Tibial nerve (tissue), 4 donors: ENCODE results near the gene INPP4B. TPM values are rescaled to one million over a fixed set of nuclear protein-coding genes. Genes with fewer than 3 reads are reported as not detected.
"Not testable (repeated sequence)": the region's sequence is repeated elsewhere in the genome, so short reads cannot be mapped to it uniquely, and the experiment has no call there.

Experiments
- DNase-seq, 2 donors: peaks; one replicate each; pipeline ENCODE4 v3.0.0-alpha.2; 2019; ENCODE audit warnings: low spot score in 2 of 2
- H3K27ac ChIP-seq, 4 donors: fragments of 200-600 bp; sonication (generic) in 3 of 4; one replicate each; pipeline ENCODE4 v1.5.1; 2017 to 2019; ENCODE audit warnings: mild to moderate bottlenecking in 1 of 4
- H3K27me3 ChIP-seq, 2 donors: fragments of 200-600 bp; sonication (generic) in 1 of 2; one replicate each; pipeline versions ENCODE4 v1.5.1 to v1.6.0; 2017 to 2019
- H3K36me3 ChIP-seq, 3 donors: fragments of 200-600 bp; sonication (generic); one replicate each; pipeline ENCODE4 v1.5.1; 2018 to 2019
- H3K4me1 ChIP-seq, 4 donors: fragments of 200-600 bp; sonication (generic) in 3 of 4; one replicate each; pipeline ENCODE4 v1.5.1; 2017 to 2019
- H3K4me3 ChIP-seq, 4 donors: fragments of 200-600 bp; sonication (generic) in 3 of 4; one replicate each; pipeline ENCODE4 v1.5.1; 2017 to 2019; ENCODE audit warnings: mild to moderate bottlenecking in 1 of 4, moderate library complexity in 1 of 4
- H3K9me3 ChIP-seq, 4 donors: fragments of 200-600 bp; sonication (generic) in 3 of 4; one replicate each; pipeline ENCODE4 v1.5.1; 2017 to 2019
- EP300 ChIP-seq, 2 donors: sonication (generic); formaldehyde crosslinking; IDR thresholded peaks; one replicate each; pipeline ENCODE4 v1.6.1; 2017; ENCODE audit warnings: antibody characterized with exemption in 2 of 2, mild to moderate bottlenecking in 1 of 2
- POLR2A ChIP-seq, 2 donors: fragments of 450-650 bp; IDR thresholded peaks; one replicate each; pipeline ENCODE4 v1.6.1; 2017; ENCODE audit warnings: antibody characterized with exemption in 2 of 2, mild to moderate bottlenecking in 2 of 2, moderate library complexity in 2 of 2
- WGBS, 2 donors: methylation state at CpG; one replicate each; pipeline ENCODE4 v1.1.5; 2018; 5-methylcytosine and 5-hydroxymethylcytosine counted together
- total RNA-seq, 4 donors: library from RNA; depleted of rRNA; stranded (reverse); fragments of >200 nt; gene quantifications; one replicate each; pipeline ENCODE4 v1.1.0, GENCODE V29; 2016
- TF ChIP-seq, protein P1 (sequence below), 5 experiments: fragments of 200-600 bp in 3 of 5; fragments of 450-650 bp in 2 of 5; sonication (generic) in 3 of 5; IDR thresholded peaks; one replicate each; pipeline ENCODE4 v1.5.1; 2016 to 2019; ENCODE audit warnings: antibody characterized with exemption in 5 of 5, mild to moderate bottlenecking in 3 of 5, moderate library complexity in 2 of 5

INPP4B gene
- total RNA-seq, 4 donors from 2014 or later: 16.3 to 32.4 (median 24.8) TPM

- Histone ChIP-seq H3K4me3 (no peak overlapping the region), H3K4me1 (no peaks in the 10 kb centered on the region), H3K9me3 (peaks cover 0 to 89% (median 31%) of the 10 kb centered on the region in 4 donors), H3K36me3 (peaks cover 0 to 6% (median 0%) of the 10 kb centered on the region in 3 donors), H3K27me3 (no peaks in the 10 kb centered on the region), H3K27ac (no peak overlapping the region)
- no peak for TF ChIP-seq POLR2A (IDR thresholded peaks at IDR 0.05)
- TF ChIP-seq, protein P1, sequence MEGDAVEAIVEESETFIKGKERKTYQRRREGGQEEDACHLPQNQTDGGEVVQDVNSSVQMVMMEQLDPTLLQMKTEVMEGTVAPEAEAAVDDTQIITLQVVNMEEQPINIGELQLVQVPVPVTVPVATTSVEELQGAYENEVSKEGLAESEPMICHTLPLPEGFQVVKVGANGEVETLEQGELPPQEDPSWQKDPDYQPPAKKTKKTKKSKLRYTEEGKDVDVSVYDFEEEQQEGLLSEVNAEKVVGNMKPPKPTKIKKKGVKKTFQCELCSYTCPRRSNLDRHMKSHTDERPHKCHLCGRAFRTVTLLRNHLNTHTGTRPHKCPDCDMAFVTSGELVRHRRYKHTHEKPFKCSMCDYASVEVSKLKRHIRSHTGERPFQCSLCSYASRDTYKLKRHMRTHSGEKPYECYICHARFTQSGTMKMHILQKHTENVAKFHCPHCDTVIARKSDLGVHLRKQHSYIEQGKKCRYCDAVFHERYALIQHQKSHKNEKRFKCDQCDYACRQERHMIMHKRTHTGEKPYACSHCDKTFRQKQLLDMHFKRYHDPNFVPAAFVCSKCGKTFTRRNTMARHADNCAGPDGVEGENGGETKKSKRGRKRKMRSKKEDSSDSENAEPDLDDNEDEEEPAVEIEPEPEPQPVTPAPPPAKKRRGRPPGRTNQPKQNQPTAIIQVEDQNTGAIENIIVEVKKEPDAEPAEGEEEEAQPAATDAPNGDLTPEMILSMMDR (IDR thresholded peaks at IDR 0.05): no peak
- TF ChIP-seq EP300 (IDR thresholded peaks at IDR 0.05): no peak
- DNase-seq: no peak
- 94 to 96% methylated on average over 5 of the region's 5 CpGs for WGBS, 2 donors
These were observed 189.9 kb downstream of the INPP4B start for GRCh38 chr4:142656178-142656577.

- Histone ChIP-seq H3K4me1 (peaks cover 0 to 7% (median 0%) of the 10 kb centered on the region in 4 donors), H3K27me3 (no peaks in the 10 kb centered on the region), H3K36me3 (peaks cover 0 to 6% (median 0%) of the 10 kb centered on the region in 3 donors), H3K27ac (no peak overlapping the region), H3K4me3 (no peak overlapping the region), H3K9me3 (peaks cover 0 to 64% (median 1%) of the 10 kb centered on the region in 4 donors)
- TF ChIP-seq POLR2A (IDR thresholded peaks at IDR 0.05) (no peak), EP300 (IDR thresholded peaks at IDR 0.05) (no peak)
- TF ChIP-seq, protein P1 (IDR thresholded peaks at IDR 0.05): no peak
- WGBS, 2 donors: 81 to 85% methylated on average over 5 of the region's 5 CpGs
- no peak for DNase-seq
These were observed 197.7 kb downstream of the INPP4B start for GRCh38 chr4:142648378-142648777.

DNA sequence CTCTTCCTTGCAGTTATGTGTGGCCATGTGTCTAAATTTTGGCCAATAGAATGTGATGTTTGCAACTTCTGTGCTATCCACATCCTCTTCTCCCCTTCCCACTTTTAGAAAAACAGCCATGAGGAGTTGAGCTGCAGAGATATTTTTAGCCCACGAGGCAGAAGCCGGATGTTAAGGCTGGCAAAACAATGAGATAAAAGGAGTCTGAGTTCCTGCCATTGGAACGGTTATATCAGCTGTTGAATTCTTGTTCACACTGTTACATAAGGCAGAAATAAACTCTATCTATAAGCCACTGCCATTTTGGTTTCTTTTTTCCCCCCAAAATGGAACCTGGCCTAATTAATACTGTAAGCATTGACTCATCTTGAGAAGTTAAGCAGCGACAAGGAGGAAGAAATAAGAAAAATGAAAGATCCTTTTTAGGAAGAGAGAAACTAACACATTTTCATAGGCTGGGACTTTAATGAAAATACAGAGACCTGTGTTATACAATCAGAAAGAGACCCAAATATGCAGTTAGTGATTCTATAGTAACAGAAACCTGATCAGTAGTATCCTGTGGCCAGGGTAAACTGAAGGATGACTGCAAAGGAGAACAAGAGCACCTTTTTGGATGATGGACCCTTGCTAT is 200.5 kb downstream of the INPP4B start:
- DNase-seq: no peak
- Histone ChIP-seq H3K4me3 (no peak overlapping the region), H3K9me3 (peaks cover 0 to 40% (median 0%) of the 10 kb centered on the region in 4 donors), H3K27ac (no peak overlapping the region), H3K27me3 (no peaks in the 10 kb centered on the region), H3K4me1 (peaks cover 0 to 7% (median 0%) of the 10 kb centered on the region in 4 donors), H3K36me3 (peaks cover 0 to 6% (median 0%) of the 10 kb centered on the region in 3 donors)
- 32% methylated on average over 4 of the region's 4 CpGs for WGBS, 2 donors
- no peak for TF ChIP-seq EP300 (IDR thresholded peaks at IDR 0.05)
- TF ChIP-seq, protein P1 (IDR thresholded peaks at IDR 0.05): no peak
- no peak for TF ChIP-seq POLR2A (IDR thresholded peaks at IDR 0.05)

DNA sequence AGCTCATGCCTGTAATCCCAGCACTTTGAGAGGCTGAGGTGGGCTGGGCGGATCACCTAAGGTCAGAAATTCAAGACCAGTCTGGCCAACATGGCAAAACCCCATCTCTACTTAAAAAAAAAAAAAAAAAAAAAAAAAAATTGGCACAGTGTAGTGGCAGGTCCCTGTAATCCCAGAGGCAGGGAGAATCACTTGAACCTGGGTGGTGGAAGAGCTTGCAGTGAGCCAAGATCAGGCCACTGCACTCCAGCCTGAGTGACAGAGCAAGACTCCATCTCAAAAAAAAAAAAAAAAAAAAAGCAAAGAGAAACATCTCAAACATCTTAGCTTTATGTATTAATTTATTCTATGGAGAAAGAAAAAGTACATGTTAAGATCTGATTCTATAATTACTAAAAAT is 201.5 kb downstream of the INPP4B start:
- not testable (repeated sequence) for H3K27me3 ChIP-seq, H3K4me1 ChIP-seq, DNase-seq, H3K27ac ChIP-seq, H3K36me3 ChIP-seq, H3K4me3 ChIP-seq
- H3K9me3 ChIP-seq: peaks cover 0 to 30% (median 0%) of the 10 kb centered on the region in 4 donors
- 100% methylated on average over 1 of the region's 1 CpG for WGBS, 2 donors

DNA sequence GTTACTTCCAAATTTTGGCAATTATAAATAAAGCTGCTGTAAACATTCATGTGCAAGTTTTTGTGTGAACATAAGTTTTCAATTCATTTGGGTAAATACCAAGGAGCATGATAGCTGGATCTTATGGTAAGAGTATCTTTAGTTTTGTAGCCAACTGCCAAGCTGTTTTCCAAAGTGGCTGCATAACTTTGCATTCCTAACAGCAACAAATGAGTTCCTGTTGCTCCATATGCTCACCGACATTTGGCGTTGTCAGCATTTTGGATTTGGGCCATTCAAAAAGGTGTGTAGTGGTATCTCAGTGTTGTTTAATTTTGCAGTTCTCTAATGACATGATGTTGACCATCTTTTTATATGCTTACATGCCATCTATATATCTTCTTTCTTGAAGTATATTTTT is 208.5 kb downstream of the INPP4B start:
- no peaks in the 10 kb centered on the region for H3K4me1 ChIP-seq
- TF ChIP-seq, protein P1 (IDR thresholded peaks at IDR 0.05): no peak
- 97% methylated on average over 2 of the region's 2 CpGs for WGBS, 2 donors

More for the DNA sequence above, 208.5 kb downstream of the INPP4B start:
- Histone ChIP-seq H3K27ac (no peak overlapping the region), H3K9me3 (peaks cover 0 to 17% (median 0%) of the 10 kb centered on the region in 4 donors), H3K27me3 (no peaks in the 10 kb centered on the region), H3K36me3 (no peaks in the 10 kb centered on the region), H3K4me3 (no peak overlapping the region)
- DNase-seq: no peak
